Stimulated activated CD8-positive, alpha-beta memory T cell treated with anti-CD3 and anti-CD28 coated beads, Interleukin-12 subunit alpha, Interleukin-12 subunit beta, amount 100 ng/mL, for 24 hours (primary cell): ENCODE data around the gene FCRL6.

Source experiments
- DNase-seq: peaks from one replicate; pipeline ENCODE4 v3.0.0-alpha.2; 2020; ENCODE audit errors: extremely low read depth

The FCRL6 gene

DNA sequence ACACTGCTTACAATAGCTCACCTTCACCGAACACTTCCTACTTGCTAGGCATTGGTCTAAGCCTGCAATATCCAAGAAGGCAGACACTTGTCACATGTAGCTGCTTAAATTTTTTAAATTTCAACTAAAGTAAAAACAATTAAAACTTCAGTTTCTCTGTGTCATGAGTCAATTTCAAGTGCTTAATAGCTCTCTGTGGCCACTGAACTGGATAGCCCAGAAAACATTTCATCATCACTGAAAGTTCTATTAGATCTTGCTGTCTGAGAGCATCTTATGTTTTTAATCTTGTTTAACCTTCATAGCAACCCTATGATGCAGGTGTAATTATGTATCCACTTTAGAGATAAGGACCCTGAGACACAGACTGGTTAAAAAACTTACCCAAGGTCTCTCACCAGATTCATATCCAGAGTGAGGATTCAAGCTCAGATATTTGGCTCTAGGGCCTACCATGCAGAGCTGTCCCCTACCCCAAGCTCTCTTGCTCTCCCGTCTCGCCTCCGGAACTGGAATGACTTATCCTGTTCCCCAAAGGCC lies 2.6 kb upstream of the FCRL6 start:
- no peak for DNase-seq

GRCh38 chr1:159800177-159800930 lies 1.8 kb upstream of the FCRL6 start:
- DNase-seq: no peak

DNA sequence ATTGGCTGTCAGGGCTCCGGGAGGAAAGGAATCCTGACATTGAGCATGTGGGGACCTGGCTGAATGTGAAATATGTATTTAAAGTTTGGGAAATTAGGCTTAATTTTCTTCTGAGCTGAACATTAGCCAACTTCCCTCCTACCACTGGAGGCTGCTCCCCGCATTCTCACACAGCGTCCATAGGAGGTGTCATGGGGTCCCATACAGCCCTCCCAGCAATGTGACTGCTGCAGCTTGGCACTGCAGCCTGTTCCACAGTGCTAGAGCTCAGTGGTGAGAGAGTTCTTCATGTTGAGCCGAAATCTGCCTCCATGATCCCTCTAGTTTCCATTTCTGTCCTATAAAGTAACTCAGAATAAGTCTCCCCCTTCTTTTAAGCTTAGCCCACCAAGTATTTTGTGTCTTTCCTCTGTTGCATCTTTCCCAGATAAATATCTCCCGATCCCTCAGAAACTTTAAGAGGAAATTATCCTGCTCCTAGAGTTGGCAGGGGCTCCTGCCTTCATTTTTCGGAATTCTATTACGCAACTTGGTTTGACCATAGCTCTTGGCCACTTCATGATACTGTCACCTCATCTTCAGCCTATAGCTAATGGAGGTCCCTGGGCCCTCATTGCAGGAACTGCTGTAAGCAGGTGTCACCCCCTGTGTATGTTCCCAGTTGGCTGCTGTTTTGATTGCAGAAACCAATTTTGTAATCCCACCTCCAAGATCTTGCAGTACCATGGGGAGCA lies 2.0 kb downstream of the FCRL6 start:
- no peak for DNase-seq

DNA sequence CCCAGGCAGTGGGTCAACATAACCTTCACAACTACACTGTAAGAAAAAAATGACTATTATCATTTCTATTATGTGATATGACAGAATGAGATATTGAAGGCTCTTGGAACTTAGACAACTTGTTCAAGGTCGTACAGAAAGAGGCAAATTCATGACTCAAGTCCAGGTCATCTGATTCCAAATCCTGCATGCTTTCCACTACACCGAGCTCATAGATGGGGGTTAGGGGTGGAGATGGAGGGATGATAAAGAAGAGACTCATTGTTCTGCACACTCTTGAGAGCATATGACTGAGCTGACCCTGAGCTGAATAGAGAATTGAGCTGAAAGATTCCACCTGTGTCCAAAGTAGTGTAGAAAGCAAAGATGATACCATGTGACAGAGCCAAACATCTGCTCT lies 2.8 kb downstream of the FCRL6 start:
- no peak for DNase-seq

DNA sequence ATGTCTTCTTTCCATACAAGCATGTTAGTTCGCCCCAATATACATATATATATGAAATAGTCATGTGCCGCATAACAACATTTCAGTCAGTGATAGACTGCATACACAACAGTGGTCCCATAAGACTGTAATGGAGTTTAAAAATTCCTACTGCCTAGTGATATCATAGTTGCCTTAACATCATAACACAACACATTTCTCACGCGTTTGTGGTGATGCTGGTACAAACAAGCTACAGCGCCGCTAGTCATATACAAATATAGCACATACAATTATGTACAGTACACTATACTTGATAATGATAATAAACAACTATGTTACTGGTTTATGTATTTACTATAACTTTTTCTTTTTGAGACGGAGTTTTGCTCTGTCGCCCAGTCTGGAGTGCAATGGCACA lies 13.8 kb downstream of the FCRL6 start:
- no peak for DNase-seq

- no peak for DNase-seq
Observed at GRCh38 chr1:159817276-159818041, 15.3 kb downstream of the FCRL6 start.

DNA sequence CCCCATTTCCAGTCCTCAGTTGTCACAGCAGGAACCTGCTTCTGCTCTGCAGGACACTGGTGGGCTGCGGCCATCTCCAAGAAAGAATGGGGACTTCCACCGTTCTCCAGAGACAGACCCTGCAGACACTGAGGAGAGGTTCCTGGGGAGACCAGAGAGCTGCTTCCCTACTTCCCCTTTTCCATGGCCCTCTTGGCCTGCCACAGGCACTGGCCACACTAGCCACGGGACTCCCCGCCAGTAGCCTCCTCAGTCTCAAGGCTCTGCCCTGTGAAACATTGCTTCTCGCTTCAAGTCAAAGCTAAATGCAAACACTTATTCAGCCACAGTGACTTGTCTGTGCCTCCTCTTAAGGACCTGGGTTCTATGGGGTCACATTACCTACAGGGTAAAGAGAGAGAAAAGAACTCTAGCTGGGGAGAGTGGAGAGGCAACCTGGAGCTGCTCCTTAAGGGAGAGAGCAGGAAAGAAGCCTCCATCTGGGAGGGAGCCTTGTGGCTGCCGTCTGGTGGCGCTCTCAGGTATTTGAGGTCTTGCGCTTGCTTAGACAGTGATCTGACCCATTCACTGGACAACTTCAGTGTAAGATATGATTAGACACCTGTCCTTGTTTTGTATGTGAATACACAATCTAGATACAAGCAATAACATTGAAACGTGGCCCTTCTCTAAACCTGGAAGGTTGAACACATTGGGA lies 19.2 kb downstream of the FCRL6 start:
- no peak for DNase-seq

DNA sequence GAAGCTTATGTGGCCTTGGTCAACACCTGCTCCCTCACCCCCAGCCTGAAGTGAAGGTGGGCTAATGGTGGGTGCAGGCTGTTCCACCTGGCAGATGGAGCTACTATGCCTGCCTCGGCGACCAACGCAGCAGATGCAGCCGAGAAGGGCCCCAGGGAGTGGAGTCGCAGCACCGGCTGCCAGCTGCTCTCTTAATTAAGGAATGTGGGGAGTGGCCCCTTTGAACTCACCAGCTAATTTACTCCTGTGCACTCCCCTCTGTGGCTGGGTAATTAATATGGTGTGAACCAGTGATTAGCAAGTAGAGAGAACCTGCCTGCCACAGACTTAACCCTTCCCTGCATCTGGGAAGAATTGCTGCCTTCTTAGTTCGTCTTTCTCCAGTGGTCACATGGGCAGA lies 21.2 kb downstream of the FCRL6 start:
- no peak for DNase-seq

- DNase-seq: no peak
Observed at GRCh38 chr1:159825564-159825963, 23.4 kb downstream of the FCRL6 start.

GRCh38 chr1:159826441-159827101 lies 24.4 kb downstream of the FCRL6 start, which contains the start of gene SLAMF8:
SLAMF8 (plus strand) TSS chr1:159826873; CDS start chr1:159826899, 26 bp downstream.
- peak; percentile 21 for DNase-seq

DNA sequence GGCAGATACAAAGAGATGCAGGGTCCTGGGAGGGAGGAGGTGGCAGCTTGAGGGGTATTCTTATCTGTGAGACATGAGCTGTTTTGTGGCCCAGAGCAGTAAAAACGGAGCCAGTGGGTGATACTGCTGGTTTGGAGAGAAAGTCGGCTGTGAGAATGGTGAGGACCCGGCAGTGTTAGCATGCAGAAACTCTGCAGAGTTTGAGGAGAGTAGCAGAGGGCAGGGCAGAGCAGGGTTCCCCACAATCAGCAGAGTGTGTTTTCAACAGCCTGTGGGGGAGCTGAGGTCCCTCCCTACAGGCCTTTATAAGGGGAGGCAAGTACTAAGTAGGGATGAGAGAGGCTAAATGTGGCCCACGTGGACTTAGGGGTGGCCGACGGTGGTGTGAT lies 24.9 kb downstream of the FCRL6 start:
- DNase-seq: no peak

GRCh38 chr1:159827549-159827948 lies 25.4 kb downstream of the FCRL6 start:
- no peak for DNase-seq

DNA sequence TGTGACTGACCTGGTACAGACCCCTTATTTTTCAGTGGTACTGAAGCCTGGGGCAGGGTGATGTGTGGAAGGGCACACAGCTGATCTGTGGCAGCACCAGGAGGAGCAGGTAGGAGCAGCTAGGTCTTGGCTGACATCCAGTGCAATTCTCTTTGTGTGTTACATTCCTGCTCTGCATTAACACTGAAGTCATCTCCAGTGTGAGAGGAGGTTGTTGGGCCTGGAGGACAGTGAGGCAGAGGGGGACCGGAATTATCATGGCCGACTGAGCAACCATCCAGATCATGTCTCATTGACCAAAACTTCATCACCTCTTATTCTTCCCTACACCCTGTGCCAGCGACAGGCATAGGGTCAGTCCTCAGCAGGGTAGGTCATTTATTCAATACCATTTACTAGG lies 26.0 kb downstream of the FCRL6 start:
- no peak for DNase-seq

DNA sequence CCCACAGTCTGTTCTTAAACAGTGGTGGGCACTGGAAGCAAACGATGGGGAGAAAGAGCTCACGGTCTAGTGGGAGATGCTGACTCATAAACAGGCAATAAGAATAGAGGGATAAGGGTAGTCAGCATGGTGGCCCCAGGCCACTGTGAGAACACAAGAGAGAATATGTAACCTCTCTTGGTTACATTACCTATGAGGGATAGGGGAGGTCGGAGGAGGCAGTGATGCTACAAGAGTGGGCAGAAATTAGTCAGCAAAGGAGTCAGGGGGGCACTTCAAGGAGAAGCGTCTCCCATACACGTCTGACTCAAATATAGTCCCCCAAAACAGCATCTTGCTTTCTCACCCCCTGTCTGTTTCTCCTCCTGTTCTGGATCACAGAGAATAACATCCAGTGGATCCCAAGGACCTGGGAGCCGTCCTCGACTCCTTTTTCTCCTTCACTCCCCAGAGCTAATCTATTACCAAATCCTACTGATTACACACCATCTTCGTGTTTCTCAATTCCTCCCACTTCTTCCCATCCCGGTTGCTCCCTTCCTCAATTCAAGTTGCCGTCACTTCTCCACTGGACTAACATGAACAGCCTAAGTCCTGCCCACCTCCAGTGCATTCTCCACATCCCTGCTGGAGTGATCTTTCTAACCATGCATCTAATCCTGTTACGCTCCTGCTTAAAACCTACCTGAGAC lies 26.6 kb downstream of the FCRL6 start:
- no peak for DNase-seq

- no peak for DNase-seq
Observed at GRCh38 chr1:159829273-159829634, 27.1 kb downstream of the FCRL6 start.

- no peak for DNase-seq
Observed at GRCh38 chr1:159829822-159830465, 27.8 kb downstream of the FCRL6 start.

DNA sequence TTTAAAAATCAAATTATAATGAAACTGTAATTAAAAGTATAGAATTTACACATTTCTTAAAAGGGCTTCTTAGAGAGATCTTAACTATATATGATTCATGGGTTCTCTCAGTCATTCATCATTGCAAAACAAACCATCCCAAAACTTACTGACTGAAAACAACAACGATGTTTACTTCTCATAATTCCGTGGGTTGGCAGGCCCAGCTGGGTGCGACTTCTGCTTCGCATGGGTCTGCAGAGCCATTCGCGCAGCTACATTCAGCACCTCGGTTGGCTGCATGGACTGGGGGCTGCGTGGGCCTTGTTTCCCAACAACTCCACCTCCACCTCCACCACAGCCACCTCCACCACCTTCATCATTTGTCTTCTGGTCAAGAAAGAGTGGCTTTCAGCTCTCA lies 28.6 kb downstream of the FCRL6 start:
- no peak for DNase-seq

- no peak for DNase-seq
Observed at GRCh38 chr1:159831412-159832141, 29.4 kb downstream of the FCRL6 start.

DNA sequence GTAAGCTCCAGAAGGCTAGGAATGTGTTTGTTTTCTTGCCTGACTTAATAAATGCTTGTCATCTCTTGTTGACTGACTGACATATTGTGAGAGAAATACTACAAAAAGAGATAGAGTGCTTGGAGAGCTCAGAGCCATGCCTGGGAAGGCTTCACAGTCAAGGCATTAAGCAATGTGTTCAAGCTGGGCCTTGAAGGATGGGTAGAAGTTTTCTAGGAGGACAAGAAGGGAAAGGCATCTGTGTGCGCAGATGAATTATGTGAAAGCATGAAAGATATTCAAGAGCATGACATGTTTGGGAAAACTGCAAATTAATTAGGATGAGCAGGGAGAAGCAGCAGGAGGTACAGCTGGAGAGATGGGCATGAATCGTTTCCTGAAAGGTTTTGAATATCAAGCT lies 30.1 kb downstream of the FCRL6 start:
- DNase-seq: no peak
